Ishikawa (cell line): ENCODE results near the gene AIFM2.

ENCODE experiments used
- CEBPB ChIP-seq: IDR thresholded peaks from 2 replicates; pipeline ENCODE4 v1.6.1; 2012
- CREB1 ChIP-seq: IDR thresholded peaks from 2 replicates; pipeline ENCODE4 v1.6.1; 2012; ENCODE audit warnings: low read depth
- EGR1 ChIP-seq: IDR thresholded peaks from 2 replicates; pipeline ENCODE4 v1.6.1; 2012
- EP300 ChIP-seq: IDR thresholded peaks from 2 replicates; pipeline ENCODE4 v1.6.1; 2012; ENCODE audit warnings: borderline replicate concordance
- FOXM1 ChIP-seq: IDR thresholded peaks from 2 replicates; pipeline ENCODE4 v1.6.1; 2012; ENCODE audit warnings: low read depth, borderline replicate concordance
- NFIC ChIP-seq: IDR thresholded peaks from 2 replicates; pipeline ENCODE4 v1.6.1; 2012
- RAD21 ChIP-seq: IDR thresholded peaks from 2 replicates; pipeline ENCODE4 v1.6.1; 2012; ENCODE audit warnings: low read depth
- TAF1 ChIP-seq: IDR thresholded peaks from 2 replicates; pipeline ENCODE4 v1.6.1; 2012; ENCODE audit warnings: low read depth, mild to moderate bottlenecking
- TCF12 ChIP-seq: IDR thresholded peaks from 2 replicates; pipeline ENCODE4 v1.6.1; 2012; ENCODE audit warnings: low read depth
- TEAD4 ChIP-seq: IDR thresholded peaks from 2 replicates; pipeline ENCODE4 v1.6.1; 2012
- USF1 ChIP-seq: IDR thresholded peaks from 2 replicates; pipeline ENCODE4 v1.6.1; 2012
- YY1 ChIP-seq: IDR thresholded peaks from 2 replicates; pipeline ENCODE4 v1.6.1; 2012; ENCODE audit warnings: low read depth
- ZBTB7A ChIP-seq: IDR thresholded peaks from 2 replicates; pipeline ENCODE4 v1.6.1; 2012; ENCODE audit warnings: low read depth
- TF ChIP-seq, protein P1 (sequence below): IDR thresholded peaks from 2 replicates; pipeline ENCODE4 v1.6.1; 2012
- TF ChIP-seq, protein P2 (sequence below): IDR thresholded peaks from 2 replicates; pipeline ENCODE4 v1.6.1; 2012; ENCODE audit warnings: low read depth, mild to moderate bottlenecking

Gene AIFM2

GRCh38 chr10:70119623-70120022 is 13.0 kb downstream of the AIFM2 start:
- TF ChIP-seq EGR1 (no peak), RAD21 (no peak), CEBPB (no peak), YY1 (no peak), FOXM1 (no peak), TEAD4 (no peak), CREB1 (no peak), USF1 (no peak), NFIC (no peak), ZBTB7A (no peak), EP300 (no peak)
- TF ChIP-seq, protein P1, sequence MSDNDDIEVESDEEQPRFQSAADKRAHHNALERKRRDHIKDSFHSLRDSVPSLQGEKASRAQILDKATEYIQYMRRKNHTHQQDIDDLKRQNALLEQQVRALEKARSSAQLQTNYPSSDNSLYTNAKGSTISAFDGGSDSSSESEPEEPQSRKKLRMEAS: no peak
- TF ChIP-seq, protein P2, sequence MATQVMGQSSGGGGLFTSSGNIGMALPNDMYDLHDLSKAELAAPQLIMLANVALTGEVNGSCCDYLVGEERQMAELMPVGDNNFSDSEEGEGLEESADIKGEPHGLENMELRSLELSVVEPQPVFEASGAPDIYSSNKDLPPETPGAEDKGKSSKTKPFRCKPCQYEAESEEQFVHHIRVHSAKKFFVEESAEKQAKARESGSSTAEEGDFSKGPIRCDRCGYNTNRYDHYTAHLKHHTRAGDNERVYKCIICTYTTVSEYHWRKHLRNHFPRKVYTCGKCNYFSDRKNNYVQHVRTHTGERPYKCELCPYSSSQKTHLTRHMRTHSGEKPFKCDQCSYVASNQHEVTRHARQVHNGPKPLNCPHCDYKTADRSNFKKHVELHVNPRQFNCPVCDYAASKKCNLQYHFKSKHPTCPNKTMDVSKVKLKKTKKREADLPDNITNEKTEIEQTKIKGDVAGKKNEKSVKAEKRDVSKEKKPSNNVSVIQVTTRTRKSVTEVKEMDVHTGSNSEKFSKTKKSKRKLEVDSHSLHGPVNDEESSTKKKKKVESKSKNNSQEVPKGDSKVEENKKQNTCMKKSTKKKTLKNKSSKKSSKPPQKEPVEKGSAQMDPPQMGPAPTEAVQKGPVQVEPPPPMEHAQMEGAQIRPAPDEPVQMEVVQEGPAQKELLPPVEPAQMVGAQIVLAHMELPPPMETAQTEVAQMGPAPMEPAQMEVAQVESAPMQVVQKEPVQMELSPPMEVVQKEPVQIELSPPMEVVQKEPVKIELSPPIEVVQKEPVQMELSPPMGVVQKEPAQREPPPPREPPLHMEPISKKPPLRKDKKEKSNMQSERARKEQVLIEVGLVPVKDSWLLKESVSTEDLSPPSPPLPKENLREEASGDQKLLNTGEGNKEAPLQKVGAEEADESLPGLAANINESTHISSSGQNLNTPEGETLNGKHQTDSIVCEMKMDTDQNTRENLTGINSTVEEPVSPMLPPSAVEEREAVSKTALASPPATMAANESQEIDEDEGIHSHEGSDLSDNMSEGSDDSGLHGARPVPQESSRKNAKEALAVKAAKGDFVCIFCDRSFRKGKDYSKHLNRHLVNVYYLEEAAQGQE: no peak

DNA sequence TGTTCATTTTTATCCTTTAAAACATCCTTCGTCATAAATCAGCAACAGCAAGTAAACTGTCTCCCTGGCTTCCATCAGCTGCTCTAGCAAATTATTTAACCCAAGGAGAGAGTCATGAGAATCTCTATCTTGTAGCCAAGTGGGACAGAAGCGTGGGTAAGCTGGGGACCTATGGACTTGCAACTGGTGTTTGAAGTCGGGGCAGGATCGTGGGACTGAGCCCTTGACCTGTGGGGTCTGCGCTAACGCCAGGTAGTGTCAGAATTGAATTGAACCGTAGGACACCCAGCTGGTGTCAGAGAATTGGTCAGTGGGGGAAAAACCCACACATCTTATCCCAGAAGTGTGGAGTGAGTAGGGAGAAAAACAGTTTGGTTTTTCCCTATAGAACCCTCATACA is 13.4 kb downstream of the AIFM2 start:
- no peak for TF ChIP-seq ZBTB7A
- no peak for TF ChIP-seq TEAD4
- no peak for TF ChIP-seq EP300
- TF ChIP-seq TAF1: no peak
- TF ChIP-seq NFIC: no peak
- TF ChIP-seq CREB1: no peak
- TF ChIP-seq FOXM1: no peak
- TF ChIP-seq EGR1: no peak
- no peak for TF ChIP-seq RAD21
- no peak for TF ChIP-seq YY1
- TF ChIP-seq, protein P2: no peak
- TF ChIP-seq, protein P1: no peak
- TF ChIP-seq CEBPB: no peak
- TF ChIP-seq USF1: no peak
- no peak for TF ChIP-seq TCF12

- no peak for TF ChIP-seq RAD21
- TF ChIP-seq, protein P2: no peak
- no peak for TF ChIP-seq CREB1
- no peak for TF ChIP-seq CEBPB
- no peak for TF ChIP-seq USF1
- TF ChIP-seq YY1: no peak
- no peak for TF ChIP-seq ZBTB7A
- TF ChIP-seq TCF12: no peak
- TF ChIP-seq EGR1: no peak
These were observed 14.4 kb downstream of the AIFM2 start for GRCh38 chr10:70118196-70118595.

- no peak for TF ChIP-seq CEBPB
- no peak for TF ChIP-seq FOXM1
- no peak for TF ChIP-seq CREB1
- TF ChIP-seq NFIC: no peak
- TF ChIP-seq YY1: no peak
- TF ChIP-seq USF1: no peak
- TF ChIP-seq EGR1: no peak
- TF ChIP-seq EP300: no peak
- no peak for TF ChIP-seq TAF1
- TF ChIP-seq, protein P1: no peak
- no peak for TF ChIP-seq ZBTB7A
- TF ChIP-seq, protein P2: no peak
- no peak for TF ChIP-seq TCF12
These were observed 15.0 kb downstream of the AIFM2 start for GRCh38 chr10:70117646-70118045.
